ENCODE results near the gene FLVCR2.

Gene FLVCR2

DNA sequence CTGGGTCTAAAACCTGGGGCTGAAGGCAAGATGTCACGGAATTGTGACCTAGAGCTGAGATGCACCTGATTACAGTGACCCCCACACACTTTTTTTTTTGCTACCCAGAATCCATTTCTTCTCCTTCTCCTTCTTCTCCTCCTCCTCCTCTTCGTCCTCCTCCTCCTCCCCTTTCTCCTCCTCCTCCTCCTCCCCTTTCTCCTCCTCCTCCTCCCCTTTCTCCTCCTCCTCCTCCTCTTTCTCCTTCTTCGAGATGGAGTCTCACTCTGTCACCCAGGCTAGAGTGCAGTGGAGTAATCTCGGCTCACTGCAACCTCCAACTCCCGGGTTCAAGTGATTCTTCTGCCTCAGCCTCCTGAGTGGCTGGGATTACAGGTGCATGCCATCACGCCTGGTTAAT, 19.4 kb upstream of the FLVCR2 start:
- no peak overlapping the region for H3K4me3 ChIP-seq (ENCODE audit: low read depth, low read length)
- TF ChIP-seq, protein P1, sequence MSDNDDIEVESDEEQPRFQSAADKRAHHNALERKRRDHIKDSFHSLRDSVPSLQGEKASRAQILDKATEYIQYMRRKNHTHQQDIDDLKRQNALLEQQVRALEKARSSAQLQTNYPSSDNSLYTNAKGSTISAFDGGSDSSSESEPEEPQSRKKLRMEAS (IDR thresholded peaks at IDR 0.05; ENCODE audit: low read depth, low read length): no peak
- TF ChIP-seq, protein P2, sequence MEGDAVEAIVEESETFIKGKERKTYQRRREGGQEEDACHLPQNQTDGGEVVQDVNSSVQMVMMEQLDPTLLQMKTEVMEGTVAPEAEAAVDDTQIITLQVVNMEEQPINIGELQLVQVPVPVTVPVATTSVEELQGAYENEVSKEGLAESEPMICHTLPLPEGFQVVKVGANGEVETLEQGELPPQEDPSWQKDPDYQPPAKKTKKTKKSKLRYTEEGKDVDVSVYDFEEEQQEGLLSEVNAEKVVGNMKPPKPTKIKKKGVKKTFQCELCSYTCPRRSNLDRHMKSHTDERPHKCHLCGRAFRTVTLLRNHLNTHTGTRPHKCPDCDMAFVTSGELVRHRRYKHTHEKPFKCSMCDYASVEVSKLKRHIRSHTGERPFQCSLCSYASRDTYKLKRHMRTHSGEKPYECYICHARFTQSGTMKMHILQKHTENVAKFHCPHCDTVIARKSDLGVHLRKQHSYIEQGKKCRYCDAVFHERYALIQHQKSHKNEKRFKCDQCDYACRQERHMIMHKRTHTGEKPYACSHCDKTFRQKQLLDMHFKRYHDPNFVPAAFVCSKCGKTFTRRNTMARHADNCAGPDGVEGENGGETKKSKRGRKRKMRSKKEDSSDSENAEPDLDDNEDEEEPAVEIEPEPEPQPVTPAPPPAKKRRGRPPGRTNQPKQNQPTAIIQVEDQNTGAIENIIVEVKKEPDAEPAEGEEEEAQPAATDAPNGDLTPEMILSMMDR (IDR thresholded peaks at IDR 0.05; ENCODE audit: low read depth, low read length): no peak
- no peak for TF ChIP-seq POLR2A (IDR thresholded peaks at IDR 0.05; ENCODE audit: extremely low read depth, insufficient read length)
- no peak for TF ChIP-seq MYC (IDR thresholded peaks at IDR 0.05; ENCODE audit: low read depth, low read length)
- DNase-seq (ENCODE audit: low read depth): no peak

DNA sequence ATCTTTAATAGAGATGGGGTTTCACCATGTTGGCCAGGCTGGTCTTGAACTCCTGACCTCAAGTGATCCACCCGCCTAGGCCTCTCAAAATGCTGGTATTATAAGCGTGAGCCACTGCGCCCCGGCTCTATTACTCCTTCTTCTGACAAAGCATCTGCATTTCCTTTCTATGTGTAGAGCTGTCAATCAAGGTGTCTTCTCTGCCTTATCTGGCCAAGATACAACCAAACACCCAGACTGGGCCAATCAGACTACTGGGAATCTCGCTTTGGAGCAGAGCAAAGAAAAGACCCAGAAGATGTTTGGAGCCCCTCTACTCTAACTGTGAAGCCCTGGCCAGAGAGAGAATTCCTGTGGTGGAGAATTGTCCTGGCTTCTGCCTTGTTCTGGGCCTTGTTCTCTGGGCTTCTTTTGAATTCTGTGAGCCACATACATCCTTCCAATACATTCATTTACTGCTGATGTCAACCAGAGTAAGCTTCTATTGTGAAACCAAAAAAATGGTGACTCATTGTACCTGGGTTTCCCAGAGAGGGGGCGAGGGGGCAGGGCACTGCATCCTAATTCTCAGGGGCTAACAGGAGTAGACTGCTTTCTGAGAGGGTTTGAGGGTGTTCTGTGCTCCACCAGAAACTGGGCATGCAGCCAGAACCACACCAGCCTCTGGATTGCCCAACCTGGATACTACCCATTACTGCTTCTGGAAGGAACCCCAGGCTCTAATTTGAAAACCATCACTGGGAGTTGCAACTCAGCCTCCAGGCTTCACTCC, 18.8 kb upstream of the FLVCR2 start:
- no peak overlapping the region for H3K4me3 ChIP-seq (ENCODE audit: low read depth, low read length)
- TF ChIP-seq, protein P1 (IDR thresholded peaks at IDR 0.05; ENCODE audit: low read depth, low read length): no peak
- TF ChIP-seq POLR2A (IDR thresholded peaks at IDR 0.05; ENCODE audit: extremely low read depth, insufficient read length) (no peak), MYC (IDR thresholded peaks at IDR 0.05; ENCODE audit: low read depth, low read length) (no peak)
- TF ChIP-seq, protein P2 (IDR thresholded peaks at IDR 0.05; ENCODE audit: low read depth, low read length): no peak
- peak; percentile 58 for DNase-seq (ENCODE audit: low read depth)

DNA sequence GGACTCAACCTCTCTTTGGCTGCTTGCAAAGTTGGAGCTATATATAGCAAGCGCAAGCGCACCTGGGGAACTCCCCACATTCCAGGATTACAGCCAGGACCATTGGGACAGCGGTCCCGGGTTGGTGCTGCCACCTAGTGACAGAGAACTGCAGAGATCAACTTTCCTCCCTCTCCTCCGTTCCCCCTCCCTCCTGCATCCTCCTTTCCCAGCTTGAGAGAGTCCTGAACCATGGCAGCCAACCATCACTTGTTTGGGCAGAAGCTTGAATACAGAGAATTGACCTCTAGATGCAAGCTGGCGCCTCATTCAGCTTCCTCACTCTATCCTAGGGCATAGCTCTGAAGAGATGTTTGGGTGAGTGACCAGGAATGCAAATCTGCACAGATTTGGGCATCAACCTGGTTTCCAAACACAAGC, 17.4 kb upstream of the FLVCR2 start:
- no peak overlapping the region for H3K4me3 ChIP-seq (ENCODE audit: low read depth, low read length)
- TF ChIP-seq, protein P1 (IDR thresholded peaks at IDR 0.05; ENCODE audit: low read depth, low read length): no peak
- TF ChIP-seq POLR2A (IDR thresholded peaks at IDR 0.05; ENCODE audit: extremely low read depth, insufficient read length) (no peak), MYC (IDR thresholded peaks at IDR 0.05; ENCODE audit: low read depth, low read length) (no peak)
- TF ChIP-seq, protein P2 (IDR thresholded peaks at IDR 0.05; ENCODE audit: low read depth, low read length): peak; percentile 79
- peak; percentile 51 for DNase-seq (ENCODE audit: low read depth)

DNA sequence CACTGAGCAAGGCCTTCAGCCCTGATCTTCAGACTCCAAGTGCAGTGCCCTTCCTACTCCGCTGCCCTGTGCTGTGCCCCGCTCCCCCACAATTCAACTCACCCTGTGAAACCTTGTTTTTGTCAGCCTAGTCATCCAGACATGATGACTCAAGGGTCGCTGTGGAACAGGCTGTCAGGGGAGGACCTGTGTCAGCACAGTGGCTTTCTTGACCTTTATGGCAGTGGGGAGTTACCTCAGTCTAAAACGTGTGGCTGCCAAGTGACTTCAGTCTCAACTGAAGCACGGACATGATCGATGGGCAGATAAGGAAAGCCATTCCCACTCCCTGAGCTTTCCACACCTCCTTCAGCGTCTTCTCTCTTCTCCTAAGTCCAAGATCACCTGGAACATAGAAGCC, 16.3 kb upstream of the FLVCR2 start:
- DNase-seq (ENCODE audit: low read depth): no peak
- TF ChIP-seq, protein P1 (IDR thresholded peaks at IDR 0.05; ENCODE audit: low read depth, low read length): no peak
- TF ChIP-seq, protein P2 (IDR thresholded peaks at IDR 0.05; ENCODE audit: low read depth, low read length): no peak
- TF ChIP-seq POLR2A (IDR thresholded peaks at IDR 0.05; ENCODE audit: extremely low read depth, insufficient read length) (no peak), MYC (IDR thresholded peaks at IDR 0.05; ENCODE audit: low read depth, low read length) (no peak)
- no peak overlapping the region for H3K4me3 ChIP-seq (ENCODE audit: low read depth, low read length)

DNA sequence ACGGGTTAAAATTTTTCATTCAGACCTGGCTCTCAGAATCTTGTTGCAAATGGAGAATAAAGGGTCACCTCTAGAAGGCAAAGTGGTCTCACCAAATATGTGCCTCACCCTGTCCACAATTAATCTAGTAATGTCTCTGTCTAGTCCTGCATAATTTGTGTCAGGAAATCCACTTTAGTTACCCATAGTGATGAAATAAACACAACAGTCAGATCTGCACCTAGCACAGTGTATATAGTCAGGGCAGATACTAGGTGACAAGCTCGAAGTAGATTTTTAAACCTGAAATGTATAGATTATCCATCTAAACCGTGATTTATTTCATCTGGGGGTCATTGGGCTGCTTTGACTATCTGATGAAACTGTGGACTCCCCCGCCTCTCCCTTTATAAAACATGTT, 15.9 kb upstream of the FLVCR2 start:
- no peak for DNase-seq (ENCODE audit: low read depth)
- no peak overlapping the region for H3K4me3 ChIP-seq (ENCODE audit: low read depth, low read length)
- TF ChIP-seq MYC (IDR thresholded peaks at IDR 0.05; ENCODE audit: low read depth, low read length) (no peak), POLR2A (IDR thresholded peaks at IDR 0.05; ENCODE audit: extremely low read depth, insufficient read length) (no peak)
- TF ChIP-seq, protein P2 (IDR thresholded peaks at IDR 0.05; ENCODE audit: low read depth, low read length): no peak
- TF ChIP-seq, protein P1 (IDR thresholded peaks at IDR 0.05; ENCODE audit: low read depth, low read length): no peak
